GM12891 (cell line): ENCODE data around the gene THADA.

ENCODE experiments used
- DNase-seq: peaks from one replicate; pipeline ENCODE4 v3.0.0; 2011; ENCODE audit warnings: low spot score; ENCODE audit not compliant: insufficient read length
- FAIRE-seq: peaks from 2 replicates; lab custom pipeline; 2011; peaks lifted over from hg19 to GRCh38; lab: Jason Lieb, UNC
- PAX5 ChIP-seq: IDR thresholded peaks from 2 replicates; pipeline ENCODE4 v1.6.1; 2011; ENCODE audit warnings: low read length, moderate library complexity, mild to moderate bottlenecking; ENCODE audit not compliant: insufficient read depth, severe bottlenecking
- POLR2A ChIP-seq: IDR thresholded peaks from 2 replicates; pipeline ENCODE4 v1.6.1; 2011; ENCODE audit warnings: low read depth, low read length, control low read depth
- POLR2AphosphoS5 ChIP-seq: IDR thresholded peaks from 2 replicates; pipeline ENCODE4 v1.6.1; 2011; ENCODE audit warnings: low read depth, low read length, control low read depth
- POU2F2 ChIP-seq: IDR thresholded peaks from 2 replicates; pipeline ENCODE4 v1.6.1; 2011; ENCODE audit warnings: low read depth, mild to moderate bottlenecking, control low read depth, low read length, moderate library complexity
- SPI1 ChIP-seq: IDR thresholded peaks from 2 replicates; pipeline ENCODE4 v1.6.1; 2011; ENCODE audit warnings: low read depth, low read length, control low read depth
- TAF1 ChIP-seq: IDR thresholded peaks from 2 replicates; pipeline ENCODE4 v1.6.1; 2011; ENCODE audit warnings: low read depth, low read length, control low read depth

Gene THADA

DNA sequence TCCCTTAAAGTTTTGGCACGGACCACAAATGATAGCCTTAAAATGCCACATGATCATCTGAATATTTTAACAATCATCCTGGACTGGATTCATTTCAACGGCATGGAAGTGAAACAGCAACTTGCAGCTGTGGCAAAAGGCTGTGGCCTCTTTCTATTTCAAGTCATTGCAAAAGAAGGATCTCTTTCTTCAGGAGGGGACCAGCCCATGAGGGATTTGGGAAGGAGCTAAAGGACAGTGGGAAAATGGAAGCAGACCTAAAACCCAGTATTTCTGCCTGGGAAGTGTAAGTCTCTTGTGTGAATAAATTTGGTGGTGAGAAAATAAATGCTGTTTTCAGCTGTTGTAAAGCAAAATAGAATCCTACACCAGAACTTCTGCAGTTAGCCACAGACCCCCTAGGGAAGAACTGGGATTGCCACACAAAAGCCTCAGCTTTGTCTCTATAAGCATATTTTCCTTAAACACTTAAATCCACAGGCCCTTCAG lies 262.1 kb downstream of the THADA start:
- TF ChIP-seq SPI1 (peak; percentile 49; the same call in 1 of the 2 replicates), TAF1 (no peak), POLR2A (no peak), POLR2AphosphoS5 (no peak), POU2F2 (no peak), PAX5 (no peak)
- DNase-seq: no peak
- FAIRE-seq: no peak

DNA sequence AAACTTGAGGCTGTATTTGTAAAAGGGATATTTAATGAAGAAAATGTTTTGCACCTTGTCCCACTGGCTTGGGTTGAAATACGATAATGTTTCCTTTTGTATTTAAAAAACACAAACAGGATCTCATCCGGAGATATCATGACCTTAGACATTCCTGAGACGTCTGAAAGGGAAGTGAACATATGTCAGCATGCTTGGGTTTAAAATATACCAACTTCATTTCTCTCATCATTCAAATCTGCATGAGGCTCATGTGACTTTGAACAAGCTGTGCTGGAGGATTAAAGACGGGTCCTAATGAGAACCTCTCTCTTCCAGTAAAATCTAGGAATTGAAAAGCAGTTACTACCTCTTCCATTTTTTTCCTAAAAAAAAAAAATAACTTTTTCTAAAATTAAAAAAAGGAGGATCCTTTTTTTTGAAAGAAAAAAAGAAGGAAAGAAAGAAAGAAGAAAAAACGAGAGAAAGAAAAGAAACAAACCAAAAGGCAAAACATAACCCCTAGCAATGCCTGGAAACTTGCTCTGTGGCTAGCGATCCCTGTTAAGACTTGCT lies 262.7 kb downstream of the THADA start:
- DNase-seq (no peak), FAIRE-seq (no peak)
- TF ChIP-seq POU2F2: no peak
- TF ChIP-seq POLR2AphosphoS5: no peak
- no peak for TF ChIP-seq POLR2A
- no peak for TF ChIP-seq TAF1
- TF ChIP-seq SPI1: no peak
- no peak for TF ChIP-seq PAX5

DNA sequence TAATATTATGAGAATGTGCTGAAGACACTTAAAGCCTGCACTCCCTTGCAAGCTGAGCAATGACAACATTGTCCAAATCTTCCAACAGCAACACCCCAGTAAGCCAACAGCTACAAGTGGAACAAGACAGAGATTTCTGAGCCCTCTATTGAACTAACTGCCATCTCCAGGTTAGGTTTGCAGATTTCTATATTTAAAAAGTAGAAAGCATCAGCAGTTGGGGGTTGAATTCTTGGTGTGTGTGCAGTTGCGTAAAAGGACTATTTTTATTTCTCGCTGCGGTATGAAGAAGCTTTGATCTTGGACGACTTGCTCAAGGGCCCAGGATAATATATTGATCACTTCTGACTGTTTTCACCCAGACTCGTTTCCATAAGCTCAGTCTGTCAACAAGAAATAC lies 263.2 kb downstream of the THADA start:
- FAIRE-seq (no peak), DNase-seq (no peak)
- no peak for TF ChIP-seq SPI1
- no peak for TF ChIP-seq POU2F2
- no peak for TF ChIP-seq POLR2AphosphoS5
- no peak for TF ChIP-seq TAF1
- TF ChIP-seq PAX5: no peak
- no peak for TF ChIP-seq POLR2A

DNA sequence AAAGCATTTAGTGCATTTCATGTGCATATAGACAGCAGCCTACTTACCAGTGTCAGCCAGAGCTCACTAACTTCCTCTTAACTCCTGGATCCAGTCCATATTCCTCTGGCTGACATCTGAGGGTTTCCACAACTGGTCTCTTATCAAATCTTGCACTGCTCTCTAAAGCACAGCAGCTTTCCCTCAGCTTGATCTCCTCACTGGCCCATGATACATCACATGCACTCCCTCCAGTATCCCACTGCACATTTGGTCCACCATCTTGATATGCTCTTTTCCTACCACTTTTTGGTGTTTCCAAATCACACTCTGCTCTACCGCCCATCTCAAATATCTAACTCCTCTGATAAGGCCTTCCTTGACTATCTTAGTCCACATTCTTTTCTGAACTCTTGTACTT lies 264.4 kb downstream of the THADA start:
- TF ChIP-seq TAF1: no peak
- TF ChIP-seq POU2F2: no peak
- TF ChIP-seq POLR2A: no peak
- TF ChIP-seq PAX5: no peak
- no peak for TF ChIP-seq SPI1
- no peak for TF ChIP-seq POLR2AphosphoS5
- DNase-seq: no peak
- no peak for FAIRE-seq

DNA sequence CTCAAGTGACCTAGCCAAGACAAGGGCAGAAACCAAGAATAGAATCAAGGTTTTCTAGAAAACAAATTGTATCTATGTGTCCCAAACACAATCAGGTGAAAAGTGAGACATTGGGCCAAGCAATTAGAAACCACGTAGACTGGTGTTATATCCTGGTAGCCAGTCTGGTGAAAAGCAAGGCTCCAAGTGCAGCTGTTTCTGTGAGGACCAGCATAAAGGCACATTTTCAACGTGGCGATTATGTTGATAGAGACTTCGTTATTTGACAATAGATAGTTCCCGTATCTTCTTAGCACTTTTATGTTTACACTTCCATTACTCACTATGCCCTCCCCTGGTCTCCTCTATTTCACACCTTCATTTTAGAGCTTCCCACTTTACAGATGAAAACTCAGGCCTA lies 266.2 kb downstream of the THADA start:
- DNase-seq (no peak), FAIRE-seq (no peak)
- TF ChIP-seq POLR2AphosphoS5: no peak
- no peak for TF ChIP-seq SPI1
- no peak for TF ChIP-seq PAX5
- no peak for TF ChIP-seq POLR2A
- TF ChIP-seq POU2F2: no peak
- no peak for TF ChIP-seq TAF1

DNA sequence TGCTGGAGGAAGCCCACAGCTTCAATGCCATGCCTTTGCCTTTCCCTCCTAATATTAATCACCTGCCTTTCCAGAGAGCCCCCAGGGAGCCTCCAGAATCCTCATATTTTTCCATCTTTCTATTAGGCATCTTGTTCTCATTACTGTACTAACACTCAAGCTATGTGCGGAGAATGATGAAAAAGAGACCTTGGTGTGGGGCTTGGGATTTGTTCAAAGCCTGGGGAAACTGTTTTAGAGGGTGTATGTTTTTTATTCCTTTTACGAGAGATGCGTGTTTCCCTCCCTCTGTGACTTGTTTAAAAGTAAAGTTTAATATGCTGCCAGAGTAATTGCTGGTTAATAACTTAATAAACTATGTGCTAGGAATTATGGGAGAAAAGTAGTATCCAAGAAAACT lies 267.0 kb downstream of the THADA start:
- TF ChIP-seq POLR2AphosphoS5 (no peak), POLR2A (no peak), POU2F2 (no peak), TAF1 (no peak), PAX5 (no peak), SPI1 (no peak)
- DNase-seq: no peak

DNA sequence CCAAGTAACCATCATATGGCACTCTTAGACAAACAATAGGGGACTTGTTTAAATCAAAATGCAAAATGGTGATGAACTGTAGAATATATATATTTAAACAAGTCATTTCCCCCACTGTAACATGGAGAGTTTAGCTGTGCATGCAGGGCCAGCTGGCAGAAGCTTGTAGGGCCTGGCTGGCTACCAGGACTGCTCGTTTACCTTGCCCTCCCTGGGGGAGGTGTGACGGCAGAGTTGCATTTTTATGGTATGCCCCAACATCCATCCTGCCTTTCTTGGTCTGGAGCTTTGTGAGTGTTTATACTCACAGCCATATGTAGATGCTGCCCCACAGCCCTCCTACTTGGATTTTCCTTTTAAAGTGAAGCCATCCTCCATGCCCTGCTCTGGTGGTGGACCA lies 267.7 kb downstream of the THADA start:
- DNase-seq (no peak), FAIRE-seq (no peak)
- TF ChIP-seq POLR2A (no peak), PAX5 (no peak), POU2F2 (no peak), TAF1 (no peak)

More for the DNA sequence above, 267.0 kb downstream of the THADA start:
- FAIRE-seq: no peak

DNA sequence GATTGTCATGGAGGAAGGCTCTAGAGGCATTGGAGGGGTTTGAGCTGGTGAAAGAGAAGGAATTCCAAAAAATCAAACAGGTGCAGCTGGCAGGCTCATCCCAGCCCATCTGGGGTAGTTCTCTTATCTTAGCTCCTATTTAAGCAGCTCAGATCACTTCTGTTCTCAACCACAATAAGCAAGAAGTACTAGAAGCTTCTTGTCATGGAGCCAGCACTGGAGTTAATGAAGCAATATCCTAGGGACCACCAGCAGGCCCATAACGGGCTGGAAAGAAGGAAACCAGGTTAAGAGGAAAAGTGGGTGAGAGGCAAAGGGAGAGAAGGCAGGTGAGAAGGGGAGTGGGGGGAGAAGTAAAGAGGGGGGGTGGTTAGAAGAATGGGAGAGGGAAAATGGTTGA lies 268.7 kb downstream of the THADA start:
- no peak for DNase-seq
- no peak for TF ChIP-seq POLR2A
- TF ChIP-seq PAX5: no peak
- TF ChIP-seq SPI1: no peak
- TF ChIP-seq POU2F2: no peak
- no peak for TF ChIP-seq TAF1
- no peak for TF ChIP-seq POLR2AphosphoS5
- FAIRE-seq: no peak

DNA sequence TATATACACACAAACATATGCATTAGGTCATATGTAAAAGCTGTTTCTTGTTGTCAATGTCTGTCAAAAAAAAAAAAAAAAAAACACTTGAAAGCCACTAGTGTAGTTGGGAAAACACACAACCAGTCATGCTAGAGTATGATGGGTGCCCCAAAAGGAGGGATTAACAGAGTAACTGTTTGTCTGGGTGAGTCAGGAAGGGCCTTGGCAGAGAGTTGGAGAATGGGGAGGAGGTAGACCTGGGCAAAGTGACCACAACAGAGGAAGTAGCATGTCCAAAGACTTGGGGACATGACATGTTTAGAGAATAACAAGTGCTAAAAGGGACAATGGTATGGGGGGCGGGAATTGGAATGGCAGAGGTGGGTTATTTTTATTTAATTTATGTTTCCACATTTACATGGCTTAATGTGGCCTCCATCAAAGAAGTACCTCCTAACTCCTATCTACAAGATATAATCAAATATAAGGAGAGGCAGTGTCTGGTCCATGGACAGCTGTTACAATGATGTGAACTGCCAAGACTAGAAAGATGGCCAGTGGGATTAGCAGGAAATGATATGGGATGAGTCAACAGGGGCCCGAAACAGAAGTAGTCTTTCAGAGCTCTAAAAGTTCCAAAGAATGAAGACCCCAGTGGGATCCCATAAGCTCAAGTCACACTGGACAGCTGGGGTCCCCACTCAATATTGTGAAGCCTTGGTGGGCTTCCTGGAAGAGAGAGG lies 269.6 kb downstream of the THADA start:
- FAIRE-seq: no peak
- TF ChIP-seq POLR2AphosphoS5 (no peak), PAX5 (no peak), POU2F2 (no peak), TAF1 (no peak), SPI1 (no peak), POLR2A (no peak)
- DNase-seq: no peak

DNA sequence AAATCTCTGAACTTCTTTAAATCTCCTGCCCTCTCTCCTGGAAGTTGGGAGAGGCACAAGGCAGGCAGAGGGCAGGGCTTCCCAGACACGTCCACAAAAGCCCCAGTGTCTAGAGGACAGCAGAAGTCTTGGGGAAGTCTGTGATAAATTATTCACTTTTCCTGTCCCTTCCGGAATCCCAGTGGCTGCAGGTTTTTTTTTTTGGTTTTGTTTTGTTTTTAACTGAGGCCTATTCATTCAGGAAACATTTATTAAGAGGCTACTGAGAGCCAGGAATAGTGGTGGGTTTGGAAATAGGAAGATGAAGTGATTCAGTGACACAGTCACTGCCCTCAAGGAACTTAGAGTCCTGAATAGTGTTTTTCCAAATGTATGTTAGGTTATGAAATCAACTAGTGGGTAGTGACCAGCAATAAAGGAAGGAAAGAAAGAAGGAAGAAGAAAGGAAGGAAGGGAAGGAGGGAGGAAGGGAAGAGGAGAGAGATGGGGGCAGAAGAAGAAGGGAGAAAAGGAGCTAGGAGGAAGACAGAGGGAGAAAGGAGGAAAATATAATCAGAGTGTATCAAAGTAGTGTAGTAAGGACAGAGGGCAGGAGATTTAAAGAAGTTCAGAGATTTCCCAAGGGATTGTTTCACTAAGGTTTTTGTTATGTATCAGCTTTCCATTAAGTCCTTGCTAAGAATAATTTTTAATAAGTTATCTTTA lies 270.6 kb downstream of the THADA start:
- DNase-seq: no peak
- TF ChIP-seq POLR2AphosphoS5 (no peak), SPI1 (no peak), TAF1 (no peak), POLR2A (no peak), POU2F2 (no peak), PAX5 (no peak)
- no peak for FAIRE-seq
